DOHH2 (cell line): ENCODE data around the gene ZNRF3.

Experiments used
- EZH2phosphoT487 ChIP-seq: fragments of 200-600 bp; sonication (generic); IDR thresholded peaks from 2 replicates; pipeline ENCODE4 v1.6.1; 2017; ENCODE audit warnings: borderline replicate concordance, mild to moderate bottlenecking, antibody characterized with exemption, low read length, moderate library complexity, mixed read lengths
- TF ChIP-seq, protein P1 (sequence below): fragments of 200-600 bp; sonication (generic); IDR thresholded peaks from one replicate; pipeline ENCODE4 v1.5.1; 2014; ENCODE audit warnings: antibody characterized with exemption, mild to moderate bottlenecking, low read depth, low read length; ENCODE audit not compliant: poor library complexity, severe bottlenecking

- TF ChIP-seq, protein P1, sequence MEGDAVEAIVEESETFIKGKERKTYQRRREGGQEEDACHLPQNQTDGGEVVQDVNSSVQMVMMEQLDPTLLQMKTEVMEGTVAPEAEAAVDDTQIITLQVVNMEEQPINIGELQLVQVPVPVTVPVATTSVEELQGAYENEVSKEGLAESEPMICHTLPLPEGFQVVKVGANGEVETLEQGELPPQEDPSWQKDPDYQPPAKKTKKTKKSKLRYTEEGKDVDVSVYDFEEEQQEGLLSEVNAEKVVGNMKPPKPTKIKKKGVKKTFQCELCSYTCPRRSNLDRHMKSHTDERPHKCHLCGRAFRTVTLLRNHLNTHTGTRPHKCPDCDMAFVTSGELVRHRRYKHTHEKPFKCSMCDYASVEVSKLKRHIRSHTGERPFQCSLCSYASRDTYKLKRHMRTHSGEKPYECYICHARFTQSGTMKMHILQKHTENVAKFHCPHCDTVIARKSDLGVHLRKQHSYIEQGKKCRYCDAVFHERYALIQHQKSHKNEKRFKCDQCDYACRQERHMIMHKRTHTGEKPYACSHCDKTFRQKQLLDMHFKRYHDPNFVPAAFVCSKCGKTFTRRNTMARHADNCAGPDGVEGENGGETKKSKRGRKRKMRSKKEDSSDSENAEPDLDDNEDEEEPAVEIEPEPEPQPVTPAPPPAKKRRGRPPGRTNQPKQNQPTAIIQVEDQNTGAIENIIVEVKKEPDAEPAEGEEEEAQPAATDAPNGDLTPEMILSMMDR = no peak
- TF ChIP-seq EZH2phosphoT487 = no peak
These were observed 27.4 kb downstream of the ZNRF3 start for GRCh38 chr22:28910569-28911303.
